Hippocampal formation (tissue), 2 donors: ENCODE data around the gene EHMT2.
A peak's percentile ranks its signal among the peaks of the same experiment; 100 is the strongest.
"Not testable (repeated sequence)": the region's sequence is repeated elsewhere in the genome, so short reads cannot be mapped to it uniquely, and the experiment has no call there.

ENCODE experiments used
- DNase-seq, 2 donors: peaks; one replicate each; lab custom pipeline; 2025; lab: John Stamatoyannopoulos, UW

EHMT2 gene

GRCh38 chr6:31897612-31898382 lies at the start of gene EHMT2:
EHMT2 (minus strand) TSS chr6:31897698; CDS start chr6:31897677, 21 bp downstream.
- DNase-seq = peak; percentile 87 to 92

DNA sequence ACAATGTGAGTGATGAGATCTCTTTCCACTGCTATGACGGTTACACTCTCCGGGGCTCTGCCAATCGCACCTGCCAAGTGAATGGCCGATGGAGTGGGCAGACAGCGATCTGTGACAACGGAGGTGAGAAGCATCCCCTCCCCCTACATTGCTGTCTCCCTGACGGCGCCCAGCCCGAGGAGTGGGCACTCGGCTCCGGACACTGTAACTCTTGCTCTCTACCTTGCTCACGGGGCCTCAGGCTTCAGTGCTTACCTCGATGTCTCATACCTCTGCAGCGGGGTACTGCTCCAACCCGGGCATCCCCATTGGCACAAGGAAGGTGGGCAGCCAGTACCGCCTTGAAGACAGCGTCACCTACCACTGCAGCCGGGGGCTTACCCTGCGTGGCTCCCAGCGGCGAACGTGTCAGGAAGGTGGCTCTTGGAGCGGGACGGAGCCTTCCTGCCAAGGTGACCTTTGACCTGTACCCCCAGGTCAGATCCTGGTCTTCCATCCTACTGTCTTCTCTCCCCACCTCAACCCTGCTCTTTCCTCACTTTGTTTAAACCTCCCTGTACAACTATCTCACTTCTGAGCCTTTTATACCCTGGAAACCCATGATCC lies 49.7 kb upstream of the EHMT2 start:
- DNase-seq = no peak

GRCh38 chr6:31946370-31946885 lies 48.9 kb upstream of the EHMT2 start:
- no peak for DNase-seq

GRCh38 chr6:31945507-31946369 lies 48.2 kb upstream of the EHMT2 start, which contains the start of gene CFB:
CFB (plus strand) TSS chr6:31946095; CDS start chr6:31946222, 127 bp downstream.
- DNase-seq = no peak

DNA sequence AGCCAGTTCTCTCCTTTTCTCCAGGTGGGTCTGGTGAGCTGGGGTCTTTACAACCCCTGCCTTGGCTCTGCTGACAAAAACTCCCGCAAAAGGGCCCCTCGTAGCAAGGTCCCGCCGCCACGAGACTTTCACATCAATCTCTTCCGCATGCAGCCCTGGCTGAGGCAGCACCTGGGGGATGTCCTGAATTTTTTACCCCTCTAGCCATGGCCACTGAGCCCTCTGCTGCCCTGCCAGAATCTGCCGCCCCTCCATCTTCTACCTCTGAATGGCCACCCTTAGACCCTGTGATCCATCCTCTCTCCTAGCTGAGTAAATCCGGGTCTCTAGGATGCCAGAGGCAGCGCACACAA lies 47.6 kb upstream of the EHMT2 start:
- no peak for DNase-seq

DNA sequence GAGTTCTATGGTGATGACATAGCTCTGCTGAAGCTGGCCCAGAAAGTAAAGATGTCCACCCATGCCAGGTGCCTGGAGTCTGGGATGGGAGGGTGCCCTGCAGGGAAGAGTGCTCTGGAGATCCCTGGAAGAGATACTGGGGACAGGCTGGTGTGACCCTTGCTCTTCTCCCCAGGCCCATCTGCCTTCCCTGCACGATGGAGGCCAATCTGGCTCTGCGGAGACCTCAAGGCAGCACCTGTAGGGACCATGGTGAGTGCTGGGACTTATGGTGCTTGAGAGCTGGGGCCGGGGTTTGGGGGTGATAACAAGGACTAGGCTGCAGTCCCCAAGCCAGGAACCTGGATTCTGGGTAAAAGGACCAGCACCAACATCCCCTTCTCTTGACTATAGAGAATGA lies 46.2 kb upstream of the EHMT2 start:
- no peak for DNase-seq

DNA sequence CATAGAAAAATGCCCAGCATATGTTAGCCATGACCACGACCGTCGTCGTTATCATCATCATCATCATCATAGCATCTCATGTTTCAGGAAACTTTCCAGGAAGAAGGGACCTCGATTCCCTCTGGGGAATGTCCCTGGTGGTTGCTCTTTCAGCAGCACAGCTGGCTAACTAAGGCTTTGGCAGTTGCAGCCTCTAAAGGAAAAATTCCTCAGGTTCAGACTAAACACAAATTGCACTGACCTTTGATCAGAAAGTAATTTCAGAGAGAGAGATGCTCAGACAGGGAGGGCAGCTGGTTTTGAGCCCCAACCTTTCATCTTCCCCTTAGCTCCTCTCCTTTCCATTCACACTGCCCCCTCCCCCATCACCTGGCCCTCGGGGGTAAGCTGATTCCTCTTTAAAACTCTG lies 42.8 kb upstream of the EHMT2 start:
- DNase-seq = no peak

DNA sequence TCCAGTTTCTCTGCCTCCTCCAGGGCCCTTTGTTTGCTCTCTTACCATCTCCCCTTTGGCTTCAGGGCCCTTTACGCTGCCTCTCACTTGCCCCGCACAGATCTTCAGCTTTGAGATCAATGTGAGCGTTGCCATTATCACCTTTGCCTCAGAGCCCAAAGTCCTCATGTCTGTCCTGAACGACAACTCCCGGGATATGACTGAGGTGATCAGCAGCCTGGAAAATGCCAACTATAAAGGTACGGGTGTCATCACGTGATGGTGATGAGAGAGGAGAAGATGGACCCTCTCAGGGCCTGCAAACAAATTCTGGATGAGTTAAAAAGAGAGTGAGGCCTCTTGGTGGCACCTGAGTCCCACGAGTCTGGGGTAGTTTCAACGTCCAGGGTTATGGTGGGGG lies 38.3 kb upstream of the EHMT2 start:
- no peak for DNase-seq

- no peak for DNase-seq
These were observed 37.5 kb upstream of the EHMT2 start for GRCh38 chr6:31935021-31935420.

- DNase-seq = no peak
These were observed 36.0 kb upstream of the EHMT2 start for GRCh38 chr6:31933537-31933936.

DNA sequence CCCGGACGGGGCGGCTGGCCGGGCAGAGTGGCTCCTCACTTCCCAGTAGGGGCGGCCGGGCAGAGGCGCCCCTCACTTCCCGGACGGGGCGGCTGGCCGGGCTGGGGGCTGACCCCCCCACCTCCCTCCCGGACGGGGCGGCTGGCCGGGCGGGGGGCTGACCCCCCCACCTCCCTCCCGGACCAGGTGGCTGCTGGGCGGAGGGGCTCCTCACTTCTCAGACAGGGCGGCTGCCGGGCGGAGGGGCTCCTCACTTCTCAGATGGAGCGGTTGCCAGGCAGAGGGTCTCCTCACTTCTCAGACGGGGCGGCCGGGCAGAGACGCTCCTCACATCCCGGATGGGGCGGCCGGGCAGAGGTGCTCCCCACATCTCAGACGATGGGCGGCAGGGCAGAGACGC lies 34.6 kb upstream of the EHMT2 start:
- not testable (repeated sequence) for DNase-seq

DNA sequence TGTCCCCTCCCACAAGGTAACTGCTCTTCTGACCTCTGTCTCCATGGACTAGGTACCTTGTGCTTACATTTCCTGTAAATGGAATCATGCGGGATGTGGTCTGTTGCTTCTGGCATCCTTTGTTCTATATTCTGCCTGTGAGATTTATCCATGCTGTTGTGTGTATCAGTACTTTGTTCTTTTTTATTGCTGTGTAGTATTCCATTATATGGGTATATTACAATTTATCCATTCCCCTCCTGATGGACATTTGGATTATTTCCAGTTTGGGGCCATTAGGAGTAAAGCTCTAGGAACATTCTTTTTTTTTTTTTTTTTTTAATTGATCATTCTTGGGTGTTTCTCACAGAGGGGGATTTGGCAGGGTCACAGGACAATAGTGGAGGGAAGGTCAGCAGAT lies 33.5 kb upstream of the EHMT2 start:
- no peak for DNase-seq

DNA sequence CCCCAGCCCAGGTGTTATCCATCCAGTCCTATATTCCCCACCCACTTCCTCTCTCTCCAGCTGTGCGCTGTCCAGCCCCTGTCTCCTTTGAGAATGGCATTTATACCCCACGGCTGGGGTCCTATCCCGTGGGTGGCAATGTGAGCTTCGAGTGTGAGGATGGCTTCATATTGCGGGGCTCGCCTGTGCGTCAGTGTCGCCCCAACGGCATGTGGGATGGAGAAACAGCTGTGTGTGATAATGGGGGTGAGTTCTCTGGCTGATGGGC lies 31.1 kb upstream of the EHMT2 start:
- no peak for DNase-seq

DNA sequence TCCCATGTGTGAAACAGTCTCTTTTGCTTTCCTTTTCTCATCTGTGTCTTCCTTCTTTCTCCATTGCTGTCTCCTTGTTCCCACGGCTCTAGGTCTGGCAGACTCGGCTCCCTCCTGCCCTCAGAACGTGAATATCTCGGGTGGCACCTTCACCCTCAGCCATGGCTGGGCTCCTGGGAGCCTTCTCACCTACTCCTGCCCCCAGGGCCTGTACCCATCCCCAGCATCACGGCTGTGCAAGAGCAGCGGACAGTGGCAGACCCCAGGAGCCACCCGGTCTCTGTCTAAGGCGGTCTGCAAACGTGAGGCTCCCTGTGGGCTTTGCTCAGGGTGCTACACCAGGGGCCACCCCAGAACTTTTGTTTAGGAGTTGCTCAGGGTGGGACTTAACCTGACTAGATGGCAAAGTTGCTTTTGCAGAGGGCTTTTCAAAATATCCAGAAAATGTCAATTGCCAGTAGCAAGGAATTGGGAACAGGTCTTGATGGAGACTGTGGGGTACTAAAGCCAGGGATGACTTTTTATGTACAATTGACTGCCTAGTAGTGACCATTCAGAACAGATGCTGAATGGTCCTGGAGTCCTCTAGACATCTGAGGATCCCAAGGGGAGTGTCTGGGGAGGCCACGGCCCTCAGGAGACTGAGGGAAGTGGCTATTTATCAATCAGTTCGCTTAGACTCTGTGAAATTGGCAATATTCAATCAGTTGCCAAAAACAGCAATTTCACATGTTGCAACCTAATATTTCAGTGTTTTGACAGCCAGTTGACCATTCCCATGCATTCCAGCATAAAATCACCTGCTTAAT lies 30.6 kb upstream of the EHMT2 start:
- no peak for DNase-seq

DNA sequence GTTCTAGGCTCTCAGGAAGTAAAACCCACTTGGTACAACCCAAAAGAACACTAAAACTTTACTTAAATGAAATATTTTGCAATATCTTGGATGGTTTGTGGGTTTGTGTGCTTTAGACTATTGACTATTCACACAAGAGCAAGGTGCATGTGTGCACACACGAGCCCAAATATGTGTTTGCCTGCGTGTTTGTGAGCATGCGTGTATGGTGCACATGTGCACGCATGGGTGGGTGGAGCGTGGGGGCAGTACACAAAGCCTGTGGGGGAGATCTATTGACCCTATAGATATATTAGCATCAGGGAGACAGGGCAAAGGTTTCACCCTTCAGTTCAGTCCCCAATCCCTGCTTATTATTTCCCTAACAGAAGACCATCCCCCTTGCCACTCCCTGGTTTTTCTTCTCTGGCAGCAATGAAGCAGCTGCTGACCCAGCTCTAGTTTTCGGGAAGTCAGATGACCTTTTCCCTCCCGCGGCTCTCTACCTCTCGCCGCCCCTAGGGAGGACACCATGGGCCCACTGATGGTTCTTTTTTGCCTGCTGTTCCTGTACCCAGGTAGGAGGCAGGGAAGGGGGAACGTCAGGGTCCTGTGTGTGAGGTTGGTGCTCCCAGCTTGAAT lies 29.9 kb upstream of the EHMT2 start, which contains the start of gene C2:
Gene C2 (plus strand): TSS at position 476 of the 621 bp plus-strand sequence. CDS start 36 bp downstream, at position 512.
- DNase-seq = no peak

GRCh38 chr6:31922942-31923341 lies 25.4 kb upstream of the EHMT2 start:
- no peak for DNase-seq

DNA sequence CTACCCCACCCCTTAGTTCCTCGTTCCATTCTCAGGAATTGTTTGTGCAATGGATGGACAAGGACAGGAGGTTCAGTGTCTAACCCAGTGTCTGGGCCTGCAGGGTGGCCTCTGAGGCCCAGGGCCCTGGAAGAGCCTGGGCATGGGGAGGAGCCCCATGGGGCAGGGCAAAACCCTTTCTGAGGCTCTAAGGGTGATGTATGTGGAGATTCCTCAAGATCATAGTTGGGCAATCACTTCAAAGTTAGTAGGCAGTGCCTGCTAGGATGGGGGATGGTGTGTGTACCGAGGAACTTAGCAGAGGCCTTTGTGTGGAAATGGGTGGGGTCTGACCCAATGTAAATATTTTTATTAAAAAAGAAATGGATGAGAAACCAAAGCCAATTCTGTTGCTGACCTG lies 23.3 kb upstream of the EHMT2 start:
- DNase-seq = no peak

DNA sequence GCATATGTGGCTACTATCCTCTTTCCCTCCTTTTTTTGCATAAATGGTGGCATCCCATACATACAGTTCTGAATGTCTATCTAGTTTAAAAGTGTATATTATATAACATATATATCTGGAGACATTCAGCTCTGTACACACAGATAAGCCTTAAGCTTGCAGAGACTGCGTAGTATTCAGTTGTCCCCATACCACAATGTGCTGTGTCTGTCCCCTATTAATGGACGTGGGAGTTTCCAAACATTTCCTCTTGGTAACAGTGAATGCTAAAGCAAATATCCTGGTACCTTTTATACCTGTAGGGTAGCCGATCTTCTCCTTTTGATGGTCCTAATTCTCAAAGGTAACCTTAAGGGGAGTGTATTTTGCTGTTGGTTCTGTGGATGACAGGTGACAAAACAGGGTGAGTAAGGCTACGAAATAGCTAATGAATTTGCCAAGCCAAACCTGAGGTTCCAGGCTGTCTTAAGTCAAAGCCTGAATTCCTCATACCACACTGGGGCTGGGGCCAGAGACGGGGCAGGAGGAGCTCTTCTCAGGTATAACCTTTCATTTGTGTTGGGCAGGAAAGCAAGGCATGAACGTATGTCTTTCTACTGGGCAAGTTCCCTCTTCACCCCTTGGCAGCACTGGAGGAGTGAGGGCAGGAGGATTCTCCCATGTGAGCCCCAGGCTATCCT lies 22.3 kb upstream of the EHMT2 start:
- no peak for DNase-seq

DNA sequence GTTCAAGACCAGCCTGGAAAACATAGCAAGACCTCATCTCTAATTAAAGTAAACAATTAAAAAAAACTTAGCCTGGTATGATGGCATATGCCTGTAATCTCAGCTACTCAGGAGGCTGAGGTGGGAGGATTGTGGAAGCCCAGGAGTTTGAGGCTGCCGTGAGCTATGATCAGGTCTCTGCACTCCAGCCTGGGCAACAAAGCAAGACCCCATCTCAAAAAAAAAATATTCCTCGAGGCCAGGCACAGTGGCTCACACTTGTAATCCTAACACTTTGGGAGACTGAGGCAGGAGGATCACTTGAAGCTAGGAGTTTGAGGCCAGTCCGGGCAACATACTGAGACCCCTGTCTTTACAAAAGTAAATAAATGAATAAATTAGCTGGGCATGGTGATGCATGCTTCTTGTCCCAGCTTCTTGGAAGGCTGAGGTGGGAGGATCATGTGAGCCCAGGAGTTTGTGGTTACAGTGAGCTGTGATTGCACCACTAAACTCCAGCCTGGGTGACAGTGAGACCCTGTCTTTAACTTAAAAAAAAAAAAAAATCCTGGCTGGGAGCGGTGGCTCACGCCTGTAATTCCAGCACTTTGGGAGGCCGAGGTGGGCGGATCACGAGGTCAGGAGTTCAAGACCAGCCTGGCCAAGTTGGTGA lies 20.7 kb upstream of the EHMT2 start:
- DNase-seq = no peak

- DNase-seq = no peak
These were observed 18.3 kb upstream of the EHMT2 start for GRCh38 chr6:31915756-31916155.
